Sigmoid colon (tissue), 4 donors: Measurements from ENCODE around the gene TNRC6A.

Experiments
- EP300 ChIP-seq, 4 donors: sonication (generic); formaldehyde crosslinking; IDR thresholded peaks; one replicate each; pipeline ENCODE4 v1.6.1; 2017; ENCODE audit warnings: antibody characterized with exemption in 4 of 4
- TF ChIP-seq, protein P1 (sequence below), 4 experiments: fragments of 450-650 bp in 3 of 4; fragments of 200-600 bp in 1 of 4; IDR thresholded peaks; one replicate each; pipeline ENCODE4 v1.5.1; 2016 to 2019; ENCODE audit warnings: antibody characterized with exemption in 4 of 4, mild to moderate bottlenecking in 3 of 4, moderate library complexity in 2 of 4

DNA sequence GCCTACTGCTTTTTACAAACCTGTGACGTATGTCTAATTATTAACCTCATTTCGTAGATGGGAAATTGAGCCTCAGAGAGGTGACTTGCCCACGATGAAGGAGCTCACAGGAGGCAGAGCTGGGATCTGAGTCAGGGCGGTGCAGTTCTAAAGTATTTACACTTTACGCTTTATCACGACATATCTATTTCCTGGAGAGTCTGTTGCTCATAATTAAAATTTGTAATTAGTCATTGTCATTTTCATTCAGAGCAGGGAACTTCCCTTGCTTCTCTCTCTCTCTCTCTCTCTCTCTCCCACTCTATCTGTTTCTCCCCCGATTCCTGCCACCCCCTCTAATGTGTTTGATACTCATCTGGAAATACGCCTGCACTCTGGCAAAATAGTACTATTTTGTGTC is 122.2 kb downstream of the TNRC6A start:
- TF ChIP-seq, protein P1, sequence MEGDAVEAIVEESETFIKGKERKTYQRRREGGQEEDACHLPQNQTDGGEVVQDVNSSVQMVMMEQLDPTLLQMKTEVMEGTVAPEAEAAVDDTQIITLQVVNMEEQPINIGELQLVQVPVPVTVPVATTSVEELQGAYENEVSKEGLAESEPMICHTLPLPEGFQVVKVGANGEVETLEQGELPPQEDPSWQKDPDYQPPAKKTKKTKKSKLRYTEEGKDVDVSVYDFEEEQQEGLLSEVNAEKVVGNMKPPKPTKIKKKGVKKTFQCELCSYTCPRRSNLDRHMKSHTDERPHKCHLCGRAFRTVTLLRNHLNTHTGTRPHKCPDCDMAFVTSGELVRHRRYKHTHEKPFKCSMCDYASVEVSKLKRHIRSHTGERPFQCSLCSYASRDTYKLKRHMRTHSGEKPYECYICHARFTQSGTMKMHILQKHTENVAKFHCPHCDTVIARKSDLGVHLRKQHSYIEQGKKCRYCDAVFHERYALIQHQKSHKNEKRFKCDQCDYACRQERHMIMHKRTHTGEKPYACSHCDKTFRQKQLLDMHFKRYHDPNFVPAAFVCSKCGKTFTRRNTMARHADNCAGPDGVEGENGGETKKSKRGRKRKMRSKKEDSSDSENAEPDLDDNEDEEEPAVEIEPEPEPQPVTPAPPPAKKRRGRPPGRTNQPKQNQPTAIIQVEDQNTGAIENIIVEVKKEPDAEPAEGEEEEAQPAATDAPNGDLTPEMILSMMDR (IDR thresholded peaks at IDR 0.05), result no peak
- no peak for TF ChIP-seq EP300 (IDR thresholded peaks at IDR 0.05)
